Measurements from ENCODE around the gene PRAMEF6. TPM values are rescaled to one million over a fixed set of nuclear protein-coding genes. Genes with fewer than 3 reads are reported as not detected.
"Not testable (repeated sequence)": the region's sequence is repeated elsewhere in the genome, so short reads cannot be mapped to it uniquely, and the experiment has no call there.

The PRAMEF6 gene
- total RNA-seq, result not detected

DNA sequence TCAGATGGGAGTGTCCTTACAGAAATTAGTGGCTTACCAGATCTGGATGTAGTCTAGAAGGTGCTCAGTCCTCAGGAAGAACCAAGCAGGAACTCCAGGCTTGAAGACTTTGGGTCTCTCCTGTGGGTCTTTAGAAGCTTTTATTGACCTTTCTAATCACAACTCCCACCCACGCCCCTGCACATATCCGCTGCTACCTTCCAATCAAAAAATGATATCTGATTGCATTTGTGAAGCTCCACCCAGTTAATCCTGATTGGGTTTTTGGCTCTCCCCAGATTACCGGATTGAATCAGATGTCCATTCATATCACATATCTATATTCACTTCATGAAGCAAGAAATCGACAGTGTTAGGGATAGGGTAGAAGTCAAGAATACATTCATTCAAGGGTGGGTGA is at the start of gene PRAMEF6:
Gene PRAMEF6, minus strand, starts transcription at position 101 of the 400 bp plus-strand sequence. CDS start 5,062 bp downstream, outside the sequence.
- DNase-seq, result not testable (repeated sequence)

DNA sequence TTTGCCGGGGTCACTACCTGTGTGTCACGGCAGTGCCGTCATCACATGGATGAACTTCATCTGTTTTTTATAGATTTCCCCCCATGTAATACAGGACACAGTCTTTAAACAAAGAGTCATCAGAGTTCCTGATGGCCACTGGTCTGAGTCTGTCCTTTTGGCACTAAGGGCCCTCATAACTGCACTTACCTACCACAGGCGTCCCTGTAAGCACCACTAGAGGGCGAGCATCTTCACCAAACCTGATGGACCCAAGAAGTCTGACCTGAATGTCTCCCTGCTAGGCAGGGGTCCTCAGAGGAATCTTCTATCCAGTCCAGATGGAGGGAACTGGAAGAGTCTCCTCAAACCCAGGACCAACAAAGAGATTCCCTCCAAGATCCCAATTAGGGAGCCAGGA is 23.0 kb downstream of the PRAMEF6 start:
- DNase-seq, result not testable (repeated sequence)

DNA sequence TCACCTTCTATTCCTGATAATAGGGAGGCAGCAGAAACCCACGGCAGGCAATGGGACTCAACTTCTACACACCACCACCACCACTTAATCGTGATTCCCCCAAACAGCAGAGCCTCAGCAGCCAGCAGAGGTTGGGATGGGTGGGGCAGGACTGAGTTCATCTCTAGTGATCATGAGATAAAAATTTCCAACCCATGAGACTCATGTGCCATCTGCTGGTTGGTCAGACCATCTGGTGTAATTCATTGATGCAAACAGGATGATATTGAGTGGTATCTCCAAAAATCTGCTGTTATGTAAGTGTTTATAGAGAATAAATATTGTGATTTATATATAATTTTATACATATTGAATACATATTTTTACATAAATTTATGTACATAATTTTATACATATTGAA is 25.6 kb downstream of the PRAMEF6 start:
- not testable (repeated sequence) for DNase-seq

DNA sequence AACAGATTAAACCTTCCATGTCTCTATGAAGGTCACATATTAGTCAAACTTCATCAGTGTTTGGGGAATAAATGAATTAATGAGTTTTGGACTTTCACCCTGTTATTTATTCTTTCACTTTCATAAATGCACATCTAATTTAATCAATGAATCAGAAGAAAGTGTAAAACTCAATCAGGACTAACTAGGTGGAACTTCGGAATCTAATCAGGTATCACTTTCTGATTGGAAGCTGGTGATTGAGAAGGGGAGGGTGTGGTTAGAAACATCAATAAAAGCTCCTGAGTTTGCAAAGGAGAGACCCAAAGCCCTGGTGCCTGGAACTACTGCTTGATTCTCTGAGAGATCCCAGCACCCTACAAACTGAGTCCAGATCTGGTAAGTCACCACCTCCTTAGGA is 31.1 kb downstream of the PRAMEF6 start, which contains the start of gene PRAMEF7:
Gene PRAMEF7, plus strand, starts transcription at position 301 of the 400 bp plus-strand sequence. CDS start 1,083 bp downstream, outside the sequence.
- not testable (repeated sequence) for DNase-seq

DNA sequence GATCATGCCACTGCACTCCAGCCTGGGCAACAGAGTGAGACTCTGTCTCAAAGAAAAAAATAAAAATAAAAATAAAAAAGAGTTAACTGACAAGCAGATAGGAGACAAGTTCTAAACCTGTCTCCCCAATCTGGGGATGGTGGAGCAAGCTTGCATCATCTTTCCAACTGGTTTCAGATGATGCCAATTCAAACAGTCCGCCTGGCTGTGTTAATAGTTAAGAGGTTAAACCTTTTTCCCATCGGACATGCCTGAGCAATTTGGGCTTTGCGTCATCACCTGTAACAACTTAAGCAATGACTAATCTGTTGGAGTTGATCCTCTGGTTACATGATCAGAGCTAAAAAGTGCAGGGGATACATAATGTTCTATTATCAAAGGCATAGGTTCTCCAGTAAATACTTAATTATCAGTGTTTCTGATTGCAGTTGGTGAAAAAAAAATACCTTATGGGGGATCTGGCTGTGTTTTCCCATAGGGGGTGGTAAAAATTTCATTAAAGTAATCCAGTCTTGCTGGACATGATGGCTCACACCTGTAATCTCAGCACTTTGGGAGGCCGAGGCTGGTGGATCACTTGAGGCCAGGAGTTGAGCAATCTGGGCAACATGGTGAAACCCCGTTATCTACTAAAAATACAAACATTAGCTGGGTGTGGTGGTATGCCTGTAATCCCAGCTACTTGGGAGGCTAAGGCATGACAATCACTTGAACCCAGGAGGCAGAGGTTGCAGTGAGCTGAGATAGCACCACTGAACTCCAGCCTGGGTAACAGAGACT is 43.4 kb downstream of the PRAMEF6 start:
- DNase-seq, result not testable (repeated sequence)

DNA sequence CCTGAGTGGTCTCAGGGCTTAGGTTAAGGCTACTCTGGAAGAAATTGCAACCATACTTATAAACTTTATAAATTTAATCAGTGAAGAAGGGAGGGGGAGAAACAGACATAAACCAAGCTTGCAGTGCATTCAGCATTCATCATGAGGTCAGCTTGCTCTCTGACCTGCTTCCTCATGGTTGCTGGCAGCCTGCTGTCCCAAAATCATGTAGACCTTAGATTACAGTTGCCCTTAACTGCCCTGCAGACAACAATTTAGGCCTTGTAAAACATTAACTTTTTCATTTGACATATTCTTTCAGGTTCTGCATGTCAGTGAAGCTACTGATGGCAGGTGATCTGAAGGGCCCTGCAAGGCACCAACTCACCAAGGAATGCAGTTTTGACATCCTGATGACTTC is 48.2 kb downstream of the PRAMEF6 start:
- DNase-seq, result not testable (repeated sequence)

DNA sequence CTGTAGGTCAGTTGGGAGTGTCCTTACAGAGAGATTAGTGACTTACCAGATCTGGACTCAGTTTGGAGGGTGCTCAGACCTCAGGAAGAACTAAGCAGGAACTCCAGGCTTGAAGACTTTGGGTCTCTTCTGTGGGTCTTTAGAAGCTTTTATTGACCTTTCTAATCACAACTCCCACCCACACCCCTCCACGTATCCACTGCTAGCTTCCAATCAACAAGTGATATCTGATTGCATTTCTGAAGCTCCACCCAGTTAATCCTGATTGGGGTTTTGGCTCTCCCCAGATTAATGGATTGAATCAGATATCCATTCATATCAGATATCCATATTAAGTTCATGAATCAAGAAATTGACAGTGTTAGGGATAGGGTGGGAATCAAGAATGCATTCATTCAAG is 49.2 kb downstream of the PRAMEF6 start, which contains the start of gene PRAMEF10:
Gene PRAMEF10, minus strand, starts transcription at position 101 of the 400 bp plus-strand sequence. CDS start 2,423 bp downstream, outside the sequence.
- DNase-seq, result not testable (repeated sequence)

All from effector CD4-positive, alpha-beta T cell (primary cell).